ENCODE results near the gene CTNND2.

CTNND2 gene

GRCh38 chr5:11397549-11397948 is 506.7 kb downstream of the CTNND2 start:
- no peak for DNase-seq (ENCODE audit: low read depth in 1 of 2, low spot score in 1 of 2)

GRCh38 chr5:11396917-11397316 is 507.3 kb downstream of the CTNND2 start:
- DNase-seq (ENCODE audit: low read depth in 1 of 2, low spot score in 1 of 2): no peak

GRCh38 chr5:11394933-11395332 is 509.3 kb downstream of the CTNND2 start:
- DNase-seq (ENCODE audit: low read depth in 1 of 2, low spot score in 1 of 2): no peak

GRCh38 chr5:11390291-11390767 is 513.9 kb downstream of the CTNND2 start:
- DNase-seq (ENCODE audit: low read depth in 1 of 2, low spot score in 1 of 2): no peak

- DNase-seq (ENCODE audit: low read depth in 1 of 2, low spot score in 1 of 2): no peak
Measured at GRCh38 chr5:11387382-11387781, 516.9 kb downstream of the CTNND2 start.

- DNase-seq (ENCODE audit: low read depth in 1 of 2, low spot score in 1 of 2): no peak
Measured at GRCh38 chr5:11386398-11386797, 517.8 kb downstream of the CTNND2 start.

GRCh38 chr5:11385901-11386293 is 518.3 kb downstream of the CTNND2 start:
- no peak for DNase-seq (ENCODE audit: low read depth in 1 of 2, low spot score in 1 of 2)

- DNase-seq (ENCODE audit: low read depth in 1 of 2, low spot score in 1 of 2): no peak
Measured at GRCh38 chr5:11385251-11385900, 518.9 kb downstream of the CTNND2 start.

- no peak for DNase-seq (ENCODE audit: low read depth in 1 of 2, low spot score in 1 of 2)
Measured at GRCh38 chr5:11384441-11385250, 519.6 kb downstream of the CTNND2 start.

- no peak for DNase-seq (ENCODE audit: low read depth in 1 of 2, low spot score in 1 of 2)
Measured at GRCh38 chr5:11383506-11384095, 520.6 kb downstream of the CTNND2 start.

GRCh38 chr5:11378461-11378860 is 525.8 kb downstream of the CTNND2 start:
- no peak for DNase-seq (ENCODE audit: low read depth in 1 of 2, low spot score in 1 of 2)

GRCh38 chr5:11377896-11378295 is 526.4 kb downstream of the CTNND2 start:
- no peak for DNase-seq (ENCODE audit: low read depth in 1 of 2, low spot score in 1 of 2)

- DNase-seq (ENCODE audit: low read depth in 1 of 2, low spot score in 1 of 2): no peak
Measured at GRCh38 chr5:11372191-11372590, 532.1 kb downstream of the CTNND2 start.

GRCh38 chr5:11371021-11371420 is 533.2 kb downstream of the CTNND2 start:
- no peak for DNase-seq (ENCODE audit: low read depth in 1 of 2, low spot score in 1 of 2)

- DNase-seq (ENCODE audit: low read depth in 1 of 2, low spot score in 1 of 2): no peak
Measured at GRCh38 chr5:11364531-11364930, 539.7 kb downstream of the CTNND2 start.

- no peak for DNase-seq (ENCODE audit: low read depth in 1 of 2, low spot score in 1 of 2)
Measured at GRCh38 chr5:11363631-11364178, 540.5 kb downstream of the CTNND2 start.

GRCh38 chr5:11361768-11362167 is 542.5 kb downstream of the CTNND2 start:
- DNase-seq (ENCODE audit: low read depth in 1 of 2, low spot score in 1 of 2): no peak

GRCh38 chr5:11357928-11358327 is 546.3 kb downstream of the CTNND2 start:
- DNase-seq (ENCODE audit: low read depth in 1 of 2, low spot score in 1 of 2): no peak

GRCh38 chr5:11355491-11355890 is 548.8 kb downstream of the CTNND2 start:
- no peak for DNase-seq (ENCODE audit: low read depth in 1 of 2, low spot score in 1 of 2)

GRCh38 chr5:11346336-11346735 is 557.9 kb downstream of the CTNND2 start:
- no peak for DNase-seq (ENCODE audit: low read depth in 1 of 2, low spot score in 1 of 2)

GRCh38 chr5:11335881-11336760 is 568.1 kb downstream of the CTNND2 start:
- DNase-seq (ENCODE audit: low read depth in 1 of 2, low spot score in 1 of 2): no peak
